Measurements from ENCODE around the gene RPS6KA5.
A peak's percentile ranks its signal among the peaks of the same experiment; 100 is the strongest.
"Not testable (repeated sequence)": the region's sequence is repeated elsewhere in the genome, so short reads cannot be mapped to it uniquely, and the experiment has no call there.

Gene RPS6KA5

GRCh38 chr14:91098591-91098990, 38.1 kb upstream of the RPS6KA5 start:
- Histone ChIP-seq H3K23ac (ENCODE audit: low read length) (no peak overlapping the region), H3K4ac (ENCODE audit: low read depth, low read length) (no peak overlapping the region), H4K91ac (ENCODE audit: low read depth, low read length) (no peak overlapping the region), H3K4me1 (ENCODE audit: control insufficient read depth in 1 of 2, insufficient read depth in 2 of 2, low read length in 2 of 2) (no peaks in the 10 kb centered on the region), H3K4me2 (ENCODE audit: low read length) (no peak overlapping the region), H2AK5ac (ENCODE audit: low read length) (no peak overlapping the region), H3K27ac (ENCODE audit: low read depth, low read length) (no peak overlapping the region), H2BK120ac (ENCODE audit: insufficient read depth, low read length, poor library complexity) (no peak overlapping the region), H4K8ac (ENCODE audit: low read depth, low read length) (no peak overlapping the region), H2AFZ (ENCODE audit: insufficient read depth, low read length, poor library complexity) (no peak overlapping the region), H3K18ac (ENCODE audit: low read length) (no peak overlapping the region), H2BK12ac (ENCODE audit: low read length) (no peak overlapping the region), H3K27me3 (ENCODE audit: insufficient read depth, low read length) (no peaks in the 10 kb centered on the region), H2BK5ac (ENCODE audit: low read depth, low read length, poor library complexity) (no peak overlapping the region), H3K36me3 (ENCODE audit: control insufficient read depth in 1 of 2, insufficient read depth in 2 of 2, low read length in 2 of 2) (no peaks in the 10 kb centered on the region), H3K9ac (ENCODE audit: low read length) (no peak overlapping the region), H3K79me2 (ENCODE audit: control insufficient read depth, insufficient read depth, low read length, poor library complexity) (no peaks in the 10 kb centered on the region), H3K9me3 (ENCODE audit: insufficient read depth, low read depth, low read length) (peaks cover 1% of the 10 kb centered on the region), H4K12ac (ENCODE audit: low read depth, low read length) (no peak overlapping the region), H3K4me3 (ENCODE audit: low read depth, low read length) (no peak overlapping the region), H3K79me1 (ENCODE audit: low read length) (no peaks in the 10 kb centered on the region), H3K14ac (ENCODE audit: low read length) (no peak overlapping the region)
- DNase-seq, result peak in 1 of 2 donors; percentile 37
- WGBS (ENCODE audit: extremely low coverage, insufficient coverage, insufficient read length), result no CpG with 5 or more reads among the region's 3 CpGs

- H3K27me3 ChIP-seq (ENCODE audit: insufficient read depth, low read length); H3K4ac ChIP-seq (ENCODE audit: low read depth, low read length); H3K9ac ChIP-seq (ENCODE audit: low read length); H4K12ac ChIP-seq (ENCODE audit: low read depth, low read length); H3K23ac ChIP-seq (ENCODE audit: low read length); H3K79me2 ChIP-seq (ENCODE audit: control insufficient read depth, insufficient read depth, low read length, poor library complexity); H4K8ac ChIP-seq (ENCODE audit: low read depth, low read length); H3K4me2 ChIP-seq (ENCODE audit: low read length); DNase-seq; H2AK5ac ChIP-seq (ENCODE audit: low read length); H2BK5ac ChIP-seq (ENCODE audit: low read depth, low read length, poor library complexity); H3K27ac ChIP-seq (ENCODE audit: low read depth, low read length); H3K4me3 ChIP-seq (ENCODE audit: low read depth, low read length); H2BK12ac ChIP-seq (ENCODE audit: low read length); H2BK120ac ChIP-seq (ENCODE audit: insufficient read depth, low read length, poor library complexity); H3K36me3 ChIP-seq (ENCODE audit: control insufficient read depth in 1 of 2, insufficient read depth in 2 of 2, low read length in 2 of 2); H3K4me1 ChIP-seq (ENCODE audit: control insufficient read depth in 1 of 2, insufficient read depth in 2 of 2, low read length in 2 of 2); H3K79me1 ChIP-seq (ENCODE audit: low read length); H3K9me3 ChIP-seq (ENCODE audit: insufficient read depth, low read depth, low read length); H3K14ac ChIP-seq (ENCODE audit: low read length); H3K18ac ChIP-seq (ENCODE audit: low read length); H4K91ac ChIP-seq (ENCODE audit: low read depth, low read length); H2AFZ ChIP-seq (ENCODE audit: insufficient read depth, low read length, poor library complexity): not testable (repeated sequence)
- WGBS (ENCODE audit: extremely low coverage, insufficient coverage, insufficient read length), result no CpG with 5 or more reads among the region's 5 CpGs
Observed at GRCh38 chr14:91097657-91098056, 37.2 kb upstream of the RPS6KA5 start.

GRCh38 chr14:91095178-91095577, 34.7 kb upstream of the RPS6KA5 start:
- Histone ChIP-seq H3K14ac (ENCODE audit: low read length) (no peak overlapping the region), H3K4me3 (ENCODE audit: low read depth, low read length) (no peak overlapping the region), H2AK5ac (ENCODE audit: low read length) (no peak overlapping the region), H3K18ac (ENCODE audit: low read length) (no peak overlapping the region), H3K9ac (ENCODE audit: low read length) (no peak overlapping the region), H2BK120ac (ENCODE audit: insufficient read depth, low read length, poor library complexity) (no peak overlapping the region), H3K36me3 (ENCODE audit: control insufficient read depth in 1 of 2, insufficient read depth in 2 of 2, low read length in 2 of 2) (no peaks in the 10 kb centered on the region), H2AFZ (ENCODE audit: insufficient read depth, low read length, poor library complexity) (no peak overlapping the region), H3K4ac (ENCODE audit: low read depth, low read length) (no peak overlapping the region), H3K79me1 (ENCODE audit: low read length) (no peaks in the 10 kb centered on the region), H2BK5ac (ENCODE audit: low read depth, low read length, poor library complexity) (no peak overlapping the region), H3K4me2 (ENCODE audit: low read length) (no peak overlapping the region), H3K9me3 (ENCODE audit: insufficient read depth, low read depth, low read length) (no peaks in the 10 kb centered on the region), H3K27ac (ENCODE audit: low read depth, low read length) (no peak overlapping the region), H4K8ac (ENCODE audit: low read depth, low read length) (no peak overlapping the region), H3K79me2 (ENCODE audit: control insufficient read depth, insufficient read depth, low read length, poor library complexity) (no peaks in the 10 kb centered on the region), H3K4me1 (ENCODE audit: control insufficient read depth in 1 of 2, insufficient read depth in 2 of 2, low read length in 2 of 2) (no peaks in the 10 kb centered on the region), H3K27me3 (ENCODE audit: insufficient read depth, low read length) (no peaks in the 10 kb centered on the region), H4K91ac (ENCODE audit: low read depth, low read length) (no peak overlapping the region), H4K12ac (ENCODE audit: low read depth, low read length) (no peak overlapping the region), H2BK12ac (ENCODE audit: low read length) (no peak overlapping the region), H3K23ac (ENCODE audit: low read length) (no peak overlapping the region)
- WGBS (ENCODE audit: extremely low coverage, insufficient coverage, insufficient read length), result no CpG with 5 or more reads among the region's 8 CpGs
- no peak for DNase-seq

- Histone ChIP-seq H3K4me2 (ENCODE audit: low read length) (no peak overlapping the region), H3K27ac (ENCODE audit: low read depth, low read length) (no peak overlapping the region), H3K9me3 (ENCODE audit: insufficient read depth, low read depth, low read length) (no peaks in the 10 kb centered on the region), H4K91ac (ENCODE audit: low read depth, low read length) (no peak overlapping the region), H3K18ac (ENCODE audit: low read length) (no peak overlapping the region), H4K12ac (ENCODE audit: low read depth, low read length) (no peak overlapping the region), H3K36me3 (ENCODE audit: control insufficient read depth in 1 of 2, insufficient read depth in 2 of 2, low read length in 2 of 2) (no peaks in the 10 kb centered on the region), H3K9ac (ENCODE audit: low read length) (no peak overlapping the region), H3K4ac (ENCODE audit: low read depth, low read length) (no peak overlapping the region), H2BK5ac (ENCODE audit: low read depth, low read length, poor library complexity) (no peak overlapping the region), H3K27me3 (ENCODE audit: insufficient read depth, low read length) (no peaks in the 10 kb centered on the region), H4K8ac (ENCODE audit: low read depth, low read length) (no peak overlapping the region), H3K23ac (ENCODE audit: low read length) (no peak overlapping the region), H2BK12ac (ENCODE audit: low read length) (no peak overlapping the region), H3K79me2 (ENCODE audit: control insufficient read depth, insufficient read depth, low read length, poor library complexity) (no peaks in the 10 kb centered on the region), H2BK120ac (ENCODE audit: insufficient read depth, low read length, poor library complexity) (no peak overlapping the region), H3K14ac (ENCODE audit: low read length) (no peak overlapping the region), H3K4me3 (ENCODE audit: low read depth, low read length) (no peak overlapping the region), H3K4me1 (ENCODE audit: control insufficient read depth in 1 of 2, insufficient read depth in 2 of 2, low read length in 2 of 2) (no peaks in the 10 kb centered on the region), H2AK5ac (ENCODE audit: low read length) (no peak overlapping the region), H3K79me1 (ENCODE audit: low read length) (no peaks in the 10 kb centered on the region), H2AFZ (ENCODE audit: insufficient read depth, low read length, poor library complexity) (no peak overlapping the region)
- no peak for DNase-seq
- no CpG with 5 or more reads among the region's 4 CpGs for WGBS (ENCODE audit: extremely low coverage, insufficient coverage, insufficient read length)
Observed at GRCh38 chr14:91094772-91095171, 34.3 kb upstream of the RPS6KA5 start.
